Effector CD8-positive, alpha-beta T cell (primary cell): ENCODE data around the gene RPS6KB2.
A peak's percentile ranks its signal among the peaks of the same experiment; 100 is the strongest.

Source experiments
- DNase-seq: peaks from one replicate; lab custom pipeline; 2025; lab: John Stamatoyannopoulos, UW
- total RNA-seq, 4 experiments: gene quantifications; one replicate each; lab custom pipeline; 2026; lab: John Stamatoyannopoulos, UW

Gene RPS6KB2
- 92.4 to 118 (median 104) reads per million in 4 experiments for total RNA-seq

DNA sequence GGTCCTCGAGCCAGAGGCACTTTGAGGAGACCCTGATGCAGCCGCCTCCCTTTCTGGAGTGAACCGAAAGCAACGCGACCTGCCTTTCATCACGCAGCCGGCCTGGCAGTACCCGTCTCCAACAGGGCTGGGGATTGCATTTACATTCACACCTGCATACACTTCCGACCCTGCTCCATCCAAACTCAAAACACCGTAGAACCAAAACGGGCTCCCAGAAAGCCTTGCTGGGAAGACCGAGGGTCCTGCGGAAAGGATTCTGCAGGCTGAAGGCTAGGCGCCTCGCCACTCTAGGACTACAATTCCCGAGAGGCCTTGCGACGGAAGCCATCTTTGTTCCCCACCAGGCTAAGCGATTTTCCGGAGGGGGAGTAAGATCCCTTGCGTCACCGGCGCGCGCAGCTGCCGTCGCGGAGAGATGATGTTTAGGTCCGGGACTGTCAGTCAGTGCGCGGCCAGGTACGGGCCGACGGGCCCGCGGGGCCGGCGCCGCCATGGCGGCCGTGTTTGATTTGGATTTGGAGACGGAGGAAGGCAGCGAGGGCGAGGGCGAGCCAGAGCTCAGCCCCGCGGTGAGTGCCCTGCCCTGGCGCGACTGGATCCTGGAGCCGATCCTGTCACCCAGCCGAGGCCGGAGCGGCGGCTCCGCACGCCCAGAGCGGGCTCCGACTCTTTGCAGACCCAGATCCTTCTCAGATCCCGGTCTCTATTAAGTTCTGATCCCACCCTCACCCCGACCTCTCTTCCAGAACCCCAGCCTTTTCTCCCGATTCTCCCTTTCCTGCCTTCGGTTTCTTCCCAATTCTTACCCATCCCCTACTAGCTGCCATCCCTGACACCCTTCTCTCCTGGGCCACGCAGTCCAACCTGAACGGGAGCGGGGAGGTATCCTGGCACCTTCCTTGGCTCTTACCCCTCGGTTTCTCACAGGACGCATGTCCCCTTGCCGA is at the start of gene RPS6KB2:
Gene RPS6KB2 (plus strand): TSS at position 443 of the 950 bp plus-strand sequence. CDS start 52 bp downstream, at position 495.
- peak; percentile 99 for DNase-seq

DNA sequence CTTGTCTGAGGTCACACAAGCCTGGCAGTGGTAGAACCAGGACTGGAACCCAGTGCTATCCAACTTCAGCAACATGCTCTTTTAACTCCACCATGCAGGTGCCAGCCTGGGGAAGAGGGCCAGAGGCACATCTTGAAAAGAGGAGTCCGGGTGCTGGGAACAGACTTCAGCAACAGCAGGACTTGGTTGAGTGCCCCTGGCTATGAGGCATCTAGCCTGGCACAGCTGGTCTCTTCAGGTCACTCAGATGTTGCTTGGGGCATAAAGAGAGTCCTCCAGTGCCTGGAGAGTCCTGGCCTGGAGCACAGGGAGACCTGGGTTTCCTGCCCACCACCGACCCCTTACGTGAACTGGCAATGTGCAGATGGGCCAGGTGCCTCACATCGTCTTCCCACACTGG is 49.8 kb upstream of the RPS6KB2 start:
- no peak for DNase-seq

DNA sequence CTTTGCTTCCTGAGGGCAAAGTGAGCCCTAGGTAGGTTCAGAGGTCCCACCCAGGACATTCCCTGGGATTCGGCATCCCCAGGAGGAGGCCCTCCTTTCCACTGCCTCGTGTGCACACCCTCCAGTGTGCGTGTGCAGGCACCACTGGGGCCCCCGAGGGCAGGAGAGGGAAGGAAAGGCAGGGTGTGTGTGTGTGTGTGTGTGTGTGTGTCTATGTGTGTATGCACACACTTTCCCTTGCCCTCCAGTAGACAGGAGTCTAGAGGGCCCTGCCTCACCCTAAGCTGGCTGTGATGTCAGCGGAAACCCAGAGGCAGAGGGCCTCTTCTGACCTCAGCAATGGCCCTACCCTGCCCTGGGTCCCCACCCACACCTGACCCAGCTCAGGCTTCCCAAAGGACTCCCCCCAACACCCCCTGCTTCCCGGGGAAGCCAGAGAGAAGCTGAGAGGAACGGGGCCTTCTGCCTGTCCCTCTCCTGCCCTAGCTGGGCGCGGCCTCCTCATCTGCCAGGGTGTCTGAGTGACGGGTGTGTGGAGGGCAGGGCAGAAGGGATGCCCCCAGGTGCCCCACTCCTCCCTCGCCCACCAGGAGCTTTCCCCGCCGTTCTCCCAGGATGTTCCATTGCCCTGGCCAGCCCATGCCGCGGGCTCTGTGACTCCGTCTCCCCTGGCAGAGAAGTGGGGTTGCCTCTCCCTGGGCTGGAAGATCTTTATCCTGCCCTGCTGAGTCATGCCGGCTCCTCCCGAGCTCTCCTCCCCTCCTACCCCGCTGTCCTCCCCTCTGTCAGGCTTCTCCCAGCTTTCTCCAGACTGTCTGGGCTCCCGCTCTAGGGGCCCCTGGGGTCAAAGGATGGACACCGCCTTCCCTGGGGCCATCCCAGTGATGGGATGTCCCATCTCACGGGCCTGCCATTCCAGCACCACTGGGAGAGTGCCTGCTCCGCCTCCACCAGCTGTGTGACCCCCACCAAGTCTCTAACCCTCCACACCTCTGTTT is 48.9 kb upstream of the RPS6KB2 start:
- DNase-seq = no peak

DNA sequence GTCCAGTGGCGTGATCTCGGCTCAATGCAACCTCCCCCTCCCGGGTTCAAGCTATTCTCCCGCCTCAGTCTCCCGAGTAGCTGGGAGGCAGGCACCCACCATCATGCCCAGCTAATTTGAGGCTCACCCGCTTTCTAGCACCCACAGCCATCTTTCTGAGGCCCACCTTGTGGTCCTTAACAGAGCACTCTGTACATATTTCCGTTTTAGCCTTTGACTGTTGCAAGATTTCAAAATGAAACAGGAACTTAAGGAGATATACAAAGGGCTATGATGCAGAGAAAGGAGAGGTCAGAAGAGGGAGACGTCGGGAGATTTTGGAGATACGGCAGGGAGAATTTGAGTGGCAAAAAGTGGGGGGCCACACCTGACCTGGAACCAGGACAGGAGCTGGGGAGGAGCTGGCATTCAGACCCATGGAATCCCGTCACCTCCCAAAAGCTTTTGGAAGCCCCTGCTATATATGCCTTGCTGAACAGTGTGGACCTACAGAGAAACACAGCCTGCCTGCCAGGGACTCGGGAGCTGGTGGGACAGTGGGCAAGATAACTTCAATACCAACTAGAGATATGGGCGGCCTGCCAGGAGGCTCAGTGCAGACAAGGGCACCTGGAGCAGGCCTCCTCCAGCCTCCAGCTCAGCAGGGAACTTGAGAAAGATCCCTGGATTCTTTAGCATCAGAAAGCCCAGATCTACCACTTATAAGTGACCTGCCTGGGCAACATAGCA is 46.9 kb upstream of the RPS6KB2 start:
- no peak for DNase-seq

DNA sequence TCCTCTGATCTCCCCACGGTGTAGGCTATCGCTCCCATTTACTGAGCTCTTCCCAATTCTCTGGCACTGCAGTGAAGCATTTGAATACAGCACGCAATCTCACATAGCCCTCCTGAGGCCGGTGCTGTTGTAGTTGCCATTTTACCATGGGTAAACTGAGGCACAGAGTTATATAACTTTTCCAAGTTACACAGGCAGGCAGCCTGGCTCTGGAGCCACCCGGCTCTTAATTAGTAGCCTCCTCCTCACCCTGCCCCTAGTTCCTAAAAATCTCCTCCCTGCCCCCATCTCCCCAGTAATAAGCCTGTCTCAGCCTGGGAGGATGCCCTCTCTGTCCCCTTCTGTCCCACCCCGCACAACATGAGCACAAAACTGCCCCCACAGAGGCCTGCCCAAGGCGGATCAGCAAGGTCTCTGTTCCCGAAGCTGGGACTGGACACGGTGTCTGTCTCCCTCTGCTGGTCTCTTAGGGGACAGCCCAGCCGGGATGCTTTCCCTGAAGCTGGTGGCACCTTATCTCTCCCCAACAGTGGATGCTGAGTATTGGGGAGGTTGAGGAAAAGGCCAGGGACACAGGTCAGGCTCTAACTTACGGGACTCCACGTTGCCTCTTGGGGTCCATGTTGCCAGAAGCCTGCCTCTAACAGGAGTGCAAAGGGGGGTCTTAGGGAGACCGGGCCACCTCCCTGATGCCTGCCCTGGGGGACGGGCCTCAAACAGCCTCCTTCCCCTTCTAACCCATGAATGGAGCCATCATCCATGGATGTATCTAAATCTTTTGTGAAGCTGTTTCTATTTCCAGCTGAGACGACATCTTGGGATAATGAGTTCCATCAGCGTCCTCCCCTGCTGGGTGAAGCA is 45.8 kb upstream of the RPS6KB2 start:
- peak; percentile 73 for DNase-seq

DNA sequence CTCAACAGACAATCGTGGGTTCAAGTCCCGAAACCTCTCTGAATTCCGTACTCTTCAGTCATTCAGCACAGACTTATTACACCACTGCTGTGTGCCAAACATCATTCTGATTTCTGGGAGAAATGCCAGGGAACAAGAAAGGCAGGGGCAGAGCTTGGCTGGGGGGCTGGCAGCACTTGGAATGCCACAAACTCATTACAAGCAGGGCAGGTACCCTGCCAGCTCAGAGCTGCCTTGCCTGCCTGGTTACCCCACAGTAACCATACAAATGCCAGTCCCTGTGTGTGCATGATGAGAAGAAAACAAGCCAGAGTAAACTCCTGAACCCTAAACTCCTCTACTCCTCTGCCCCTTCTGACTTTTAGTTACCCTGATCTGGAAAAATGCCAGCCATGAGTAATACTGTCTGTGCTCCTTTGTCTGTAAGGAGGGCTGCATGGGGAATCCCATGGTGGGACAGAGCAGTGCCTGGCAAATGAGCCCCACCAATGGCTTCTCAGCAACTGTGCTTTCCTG is 43.4 kb upstream of the RPS6KB2 start:
- no peak for DNase-seq

DNA sequence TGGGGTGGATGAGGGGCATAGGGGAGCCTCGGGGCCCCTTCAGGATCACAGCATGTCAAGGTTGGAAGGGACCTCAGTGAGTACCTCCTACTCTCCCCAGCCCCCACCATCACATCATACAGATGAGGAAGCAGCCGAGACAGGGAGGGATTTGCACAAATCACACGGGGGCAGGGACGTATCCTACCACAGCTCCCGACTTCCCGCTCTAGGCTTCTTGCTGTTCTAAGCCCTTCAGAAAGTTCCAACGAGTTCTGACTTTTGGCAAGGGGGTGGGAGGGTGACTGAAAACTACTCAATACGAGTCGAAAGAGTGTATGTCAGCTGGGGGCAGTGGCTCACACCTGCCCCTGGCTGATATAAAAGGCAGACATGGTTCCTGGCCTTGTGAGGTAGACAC is 41.2 kb upstream of the RPS6KB2 start:
- no peak for DNase-seq

DNA sequence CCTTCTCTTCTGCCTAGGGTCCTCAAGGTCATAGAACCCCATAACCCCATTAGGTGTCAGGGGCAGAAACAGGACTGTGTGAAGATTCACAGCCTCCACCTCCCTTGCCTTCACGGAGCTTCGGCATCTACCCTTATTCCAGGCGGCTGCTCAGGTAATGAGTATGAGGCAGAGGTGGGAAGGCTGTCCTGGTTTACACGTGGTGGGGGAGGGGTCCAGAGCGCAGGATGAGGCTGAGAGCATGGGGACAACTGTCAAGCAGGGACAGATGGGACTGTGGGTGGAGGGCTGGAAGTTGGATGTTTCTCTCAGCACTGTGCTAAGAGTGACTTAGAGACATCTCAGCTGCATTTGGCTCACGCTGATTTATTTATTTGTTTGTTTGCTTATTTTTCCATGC is 40.8 kb upstream of the RPS6KB2 start:
- DNase-seq = no peak

DNA sequence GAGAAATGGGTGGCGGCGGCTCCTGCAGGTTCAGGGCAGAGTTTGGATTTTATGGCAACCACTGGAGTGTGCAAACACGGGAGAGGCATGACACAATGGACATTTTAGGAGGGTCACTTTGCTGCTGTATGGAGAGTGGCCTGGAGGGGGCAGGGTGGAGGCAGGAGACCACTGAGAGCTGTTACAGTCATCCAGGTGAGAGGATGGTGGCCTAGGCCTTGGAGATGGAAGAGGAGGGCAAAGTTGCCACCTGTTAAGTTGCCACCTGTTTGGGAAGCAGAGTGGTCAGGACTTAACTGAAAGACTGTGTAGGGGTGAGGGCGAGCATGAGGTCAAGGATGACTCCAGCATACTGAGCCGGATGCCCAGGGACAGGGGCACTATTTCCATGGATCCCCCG is 38.8 kb upstream of the RPS6KB2 start:
- peak; percentile 39 for DNase-seq

DNA sequence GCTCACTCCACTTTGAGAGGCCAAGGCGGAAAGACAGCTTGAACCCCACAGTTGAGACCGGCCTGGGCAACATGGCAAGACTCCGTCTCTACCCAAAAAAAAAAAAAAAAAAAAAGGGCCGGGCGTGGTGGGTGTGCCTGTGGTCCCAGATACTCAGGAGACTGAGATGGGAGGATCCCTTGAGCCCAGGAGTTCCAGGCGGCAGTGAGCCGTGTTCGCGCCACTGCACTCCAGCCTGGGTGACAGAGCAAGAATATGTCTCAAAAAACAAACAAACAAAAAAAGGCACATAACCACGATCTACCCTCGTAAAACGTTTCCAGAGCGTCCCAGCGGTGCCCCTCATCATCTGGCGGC is 37.4 kb upstream of the RPS6KB2 start:
- DNase-seq = no peak

DNA sequence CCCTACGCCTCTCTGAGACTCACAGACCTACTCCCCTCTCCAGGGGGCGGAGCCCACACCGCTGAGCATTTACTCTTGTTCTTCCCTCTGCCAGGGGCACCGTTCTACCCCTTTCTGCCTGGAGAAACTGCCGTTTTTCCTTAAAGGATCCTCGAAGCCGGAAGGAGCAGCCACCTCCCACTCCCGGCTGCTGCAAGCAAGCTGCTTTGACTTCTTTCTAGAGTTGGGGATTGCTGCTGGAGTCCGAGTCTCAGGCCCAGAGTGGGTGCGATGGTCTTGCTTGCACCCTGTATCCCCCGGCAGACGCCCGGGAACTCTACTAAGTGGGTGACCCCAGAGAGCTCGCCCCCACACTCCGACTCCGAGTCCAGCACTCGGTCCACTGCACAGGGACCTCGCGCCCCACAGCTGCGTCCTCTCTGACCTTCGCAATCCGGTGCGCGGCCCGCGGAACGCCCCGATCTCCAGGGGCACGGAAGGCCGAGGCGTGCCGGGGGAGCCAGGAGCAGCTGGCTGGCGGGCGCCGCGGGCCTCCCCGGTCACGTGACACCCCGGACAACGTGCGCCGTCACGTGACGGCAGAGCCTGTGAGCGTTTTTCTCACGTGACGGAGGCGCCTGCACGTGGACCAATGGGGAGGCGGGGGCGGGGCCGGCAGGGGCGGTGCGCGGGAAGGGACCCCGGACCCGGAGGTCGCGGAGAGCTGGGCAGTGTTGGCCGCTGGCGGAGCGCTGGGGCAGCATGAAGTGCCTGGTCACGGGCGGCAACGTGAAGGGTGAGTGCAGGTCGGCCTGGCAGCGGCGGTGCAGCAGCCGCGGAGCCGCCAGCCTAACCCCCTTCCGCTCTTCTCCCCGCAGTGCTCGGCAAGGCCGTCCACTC is 36.8 kb upstream of the RPS6KB2 start, which contains the start of gene RAD9A:
Gene RAD9A (plus strand): TSS at position 683 of the 879 bp plus-strand sequence. CDS start 59 bp downstream, at position 742.
- peak; percentile 90 for DNase-seq

DNA sequence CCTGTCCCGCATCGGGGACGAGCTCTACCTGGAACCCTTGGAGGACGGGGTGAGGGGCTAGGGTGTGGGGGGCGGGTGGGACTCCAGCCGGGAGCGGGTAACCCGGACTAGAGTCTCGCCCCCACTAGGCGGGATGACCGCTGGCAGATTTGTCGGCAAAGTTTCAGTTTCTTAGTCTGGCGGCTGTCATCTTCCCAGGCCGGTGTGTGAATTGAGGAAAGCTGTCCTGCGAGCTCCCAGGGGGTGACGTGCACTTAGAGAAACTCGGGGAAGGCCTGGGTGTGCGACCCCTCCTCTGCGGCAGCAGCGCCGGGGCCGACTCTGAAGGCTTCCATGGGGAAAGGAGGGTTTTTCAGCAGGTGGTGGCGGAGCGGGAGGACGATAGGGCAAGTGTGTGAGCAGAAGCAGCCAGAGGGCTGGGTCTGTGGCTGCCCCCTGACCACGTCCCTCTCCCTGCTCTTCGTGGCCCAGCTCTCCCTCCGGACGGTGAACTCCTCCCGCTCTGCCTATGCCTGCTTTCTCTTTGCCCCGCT is 36.0 kb upstream of the RPS6KB2 start:
- no peak for DNase-seq

DNA sequence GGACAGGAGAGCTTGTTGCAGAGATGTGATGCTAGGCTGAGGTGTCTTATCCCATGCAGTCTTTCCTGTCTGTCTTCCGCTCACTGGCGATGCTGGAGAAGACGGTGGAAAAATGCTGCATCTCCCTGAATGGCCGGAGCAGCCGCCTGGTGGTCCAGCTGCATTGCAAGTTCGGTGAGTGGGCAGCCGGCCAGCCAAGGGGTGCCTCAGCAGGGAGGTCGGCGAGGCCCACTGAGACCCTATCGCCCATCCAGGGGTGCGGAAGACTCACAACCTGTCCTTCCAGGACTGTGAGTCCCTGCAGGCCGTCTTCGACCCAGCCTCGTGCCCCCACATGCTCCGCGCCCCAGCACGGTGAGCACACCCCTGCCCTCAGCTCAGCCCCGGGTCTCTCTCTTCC is 34.9 kb upstream of the RPS6KB2 start:
- DNase-seq = no peak

DNA sequence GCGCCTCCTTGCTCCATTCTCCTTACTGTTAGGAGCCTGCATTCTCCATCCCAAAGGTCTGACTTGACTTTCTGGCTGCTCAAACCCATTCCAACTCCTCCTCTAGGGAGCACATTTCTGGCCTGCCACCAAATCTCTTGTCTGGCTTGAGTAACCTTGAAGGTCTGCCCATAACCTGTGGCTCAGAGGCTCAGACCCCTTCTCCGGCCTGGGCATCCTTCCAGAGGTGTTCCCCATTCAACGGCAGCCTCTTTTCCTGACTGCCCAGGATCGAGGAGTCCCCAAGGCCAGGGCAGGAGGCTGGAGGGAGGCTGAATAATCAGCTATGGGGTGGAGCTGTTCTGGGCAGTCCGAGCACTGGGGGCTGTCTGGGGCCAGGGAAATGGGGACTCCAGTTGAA is 34.3 kb upstream of the RPS6KB2 start:
- no peak for DNase-seq

DNA sequence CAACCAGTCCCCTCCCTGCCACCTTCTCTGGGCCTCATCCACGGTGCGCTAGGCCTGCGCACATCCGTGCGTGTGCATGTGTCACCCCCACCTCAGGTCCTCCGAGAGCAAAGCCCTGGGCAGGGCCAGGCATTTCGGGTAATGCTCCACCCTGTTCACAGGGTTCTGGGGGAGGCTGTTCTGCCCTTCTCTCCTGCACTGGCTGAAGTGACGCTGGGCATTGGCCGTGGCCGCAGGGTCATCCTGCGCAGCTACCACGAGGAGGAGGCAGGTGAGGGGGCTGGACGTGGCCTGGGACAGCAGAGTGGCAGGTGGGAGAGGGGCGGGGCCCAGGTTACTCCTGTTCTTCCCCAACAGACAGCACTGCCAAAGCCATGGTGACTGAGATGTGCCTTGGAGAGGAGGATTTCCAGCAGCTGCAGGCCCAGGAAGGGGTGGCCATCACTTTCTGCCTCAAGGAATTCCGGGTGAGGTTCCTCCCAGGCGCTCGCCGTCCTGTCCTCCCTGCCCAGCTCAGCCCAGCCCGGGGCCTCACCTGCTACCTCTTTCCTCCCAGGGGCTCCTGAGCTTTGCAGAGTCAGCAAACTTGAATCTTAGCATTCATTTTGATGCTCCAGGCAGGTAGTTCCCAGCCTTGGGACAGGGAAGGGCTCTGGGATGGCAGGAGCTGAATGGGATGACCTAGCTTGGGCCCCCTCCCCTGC is 32.6 kb upstream of the RPS6KB2 start:
- no peak for DNase-seq

DNA sequence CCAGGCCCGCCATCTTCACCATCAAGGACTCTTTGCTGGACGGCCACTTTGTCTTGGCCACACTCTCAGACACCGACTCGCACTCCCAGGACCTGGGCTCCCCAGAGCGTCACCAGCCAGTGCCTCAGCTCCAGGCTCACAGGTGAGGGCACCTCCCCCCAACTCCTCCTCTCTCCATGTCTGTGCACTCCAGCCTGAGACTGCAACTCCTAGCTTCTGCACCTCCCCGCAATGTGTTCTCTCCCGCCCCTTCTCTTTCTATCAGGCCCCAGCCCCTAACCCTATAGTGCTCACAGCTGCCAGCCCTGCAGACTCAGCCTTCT is 32.1 kb upstream of the RPS6KB2 start:
- DNase-seq = no peak

DNA sequence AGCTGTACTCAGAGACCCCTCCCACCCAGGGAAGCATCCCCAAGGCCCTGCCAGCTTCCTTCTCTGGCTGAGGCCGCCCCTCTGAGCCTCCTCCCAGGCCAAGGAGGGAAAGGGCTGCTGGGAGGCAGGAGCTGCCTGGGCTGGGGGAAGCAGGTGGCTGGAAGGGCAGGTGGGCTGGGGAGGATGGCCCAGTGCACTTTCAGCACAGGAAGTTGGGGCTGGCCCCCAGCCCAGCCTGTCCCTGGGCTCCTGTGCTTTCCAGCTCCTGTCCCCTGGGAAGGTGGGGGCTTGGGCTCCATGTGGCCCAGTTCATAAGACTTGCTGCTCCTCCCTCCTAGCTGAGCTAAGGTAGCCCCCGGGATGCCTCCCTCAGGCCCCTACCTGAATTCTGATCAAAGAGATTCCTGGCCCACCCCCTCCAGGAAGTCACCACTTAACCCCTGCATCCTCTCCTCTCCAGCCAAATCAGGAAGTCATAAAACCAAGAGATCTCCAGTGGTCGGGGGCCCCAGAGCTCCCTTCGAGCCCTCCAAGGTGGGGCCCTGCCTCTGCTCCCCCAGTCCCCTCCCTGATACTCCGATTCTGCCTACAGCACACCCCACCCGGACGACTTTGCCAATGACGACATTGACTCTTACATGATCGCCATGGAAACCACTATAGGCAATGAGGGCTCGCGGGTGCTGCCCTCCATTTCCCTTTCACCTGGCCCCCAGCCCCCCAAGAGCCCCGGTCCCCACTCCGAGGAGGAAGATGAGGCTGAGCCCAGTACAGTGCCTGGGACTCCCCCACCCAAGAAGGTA is 31.5 kb upstream of the RPS6KB2 start:
- DNase-seq = no peak

DNA sequence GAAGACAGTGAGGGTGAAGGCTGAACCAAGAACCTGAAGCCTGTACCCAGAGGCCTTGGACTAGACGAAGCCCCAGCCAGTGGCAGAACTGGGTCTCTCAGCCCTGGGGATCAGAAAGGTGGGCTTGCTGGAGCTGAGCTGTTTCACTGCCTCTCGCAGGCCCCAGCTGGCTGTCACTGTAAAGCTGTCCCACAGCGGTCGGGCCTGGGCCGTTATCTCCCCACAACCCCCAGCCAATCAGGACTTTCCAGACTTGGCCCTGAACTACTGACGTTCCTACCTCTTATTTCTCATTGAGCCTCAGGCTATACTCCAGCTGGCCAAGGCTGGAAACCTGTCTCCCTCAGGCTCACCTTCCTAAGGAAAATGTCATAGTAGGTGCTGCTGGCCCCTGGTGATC is 30.8 kb upstream of the RPS6KB2 start:
- DNase-seq = no peak
